Activated CD8-positive, alpha-beta memory T cell treated with anti-CD3 and anti-CD28 coated beads for 4 hours (primary cell): ENCODE results near the gene LHX4.

Source experiments
- DNase-seq, 2 donors: peaks; one replicate each; pipeline ENCODE4 v3.0.0-alpha.2; 2020; ENCODE audit warnings: low read depth in 2 of 2

LHX4 gene

DNA sequence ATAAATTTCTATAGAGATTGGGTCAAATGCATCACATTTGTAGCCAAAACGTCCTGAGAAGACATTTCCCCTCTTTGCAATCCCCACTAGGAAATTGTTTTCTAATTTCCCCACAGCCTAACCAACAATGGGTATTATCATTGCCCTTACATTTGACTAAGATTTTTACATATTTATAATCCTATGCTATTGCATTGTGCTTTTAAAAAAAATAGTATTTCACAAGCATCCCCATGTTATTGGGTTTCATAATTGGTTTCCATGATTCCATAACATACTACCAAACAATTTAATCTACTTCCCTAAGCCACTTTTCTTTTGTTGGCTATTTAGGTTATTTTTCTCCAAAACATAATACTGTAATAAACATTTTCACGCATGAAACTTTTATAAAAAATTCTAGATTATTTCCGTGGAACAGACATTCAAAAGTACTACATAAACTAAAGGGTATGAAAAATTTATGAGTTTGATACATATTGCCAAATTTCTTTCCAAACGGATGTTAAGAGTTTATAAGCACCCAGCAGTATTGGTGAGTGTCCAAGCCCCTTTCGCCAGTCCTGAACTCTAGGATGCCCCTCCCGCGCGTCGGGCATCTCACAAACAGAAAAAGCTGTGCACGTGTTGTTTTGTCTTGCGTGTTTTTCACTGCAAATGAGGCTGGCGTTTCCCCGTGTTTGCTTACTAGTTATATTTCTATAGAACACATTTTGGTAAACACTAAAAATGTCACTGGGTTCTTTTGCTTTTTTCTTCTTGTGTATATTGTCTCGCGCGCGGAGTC lies 2.0 kb upstream of the LHX4 start:
- no peak for DNase-seq

GRCh38 chr1:180228648-180229482 lies 1.2 kb upstream of the LHX4 start:
- no peak for DNase-seq

DNA sequence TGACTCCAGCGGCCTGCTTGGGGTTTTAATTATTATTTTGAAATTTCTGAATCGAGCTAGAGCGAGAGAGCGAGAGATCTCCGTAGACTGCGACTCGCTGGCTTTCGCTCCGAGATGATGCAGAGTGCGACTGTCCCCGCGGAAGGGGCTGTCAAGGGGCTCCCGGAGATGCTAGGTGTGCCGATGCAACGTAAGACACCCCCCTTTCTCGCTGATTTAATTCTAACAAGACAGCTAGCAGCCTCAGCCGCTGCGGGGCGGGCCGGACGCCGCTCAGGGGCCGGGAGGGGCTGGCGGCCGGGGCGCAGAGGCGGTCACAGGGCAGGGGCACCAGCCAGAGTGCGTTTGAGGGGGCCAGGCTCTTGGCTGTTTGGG lies 339 bp downstream of the LHX4 start:
- DNase-seq, result no peak

- no peak for DNase-seq
Observed at GRCh38 chr1:180230791-180231505, 884 bp downstream of the LHX4 start.

DNA sequence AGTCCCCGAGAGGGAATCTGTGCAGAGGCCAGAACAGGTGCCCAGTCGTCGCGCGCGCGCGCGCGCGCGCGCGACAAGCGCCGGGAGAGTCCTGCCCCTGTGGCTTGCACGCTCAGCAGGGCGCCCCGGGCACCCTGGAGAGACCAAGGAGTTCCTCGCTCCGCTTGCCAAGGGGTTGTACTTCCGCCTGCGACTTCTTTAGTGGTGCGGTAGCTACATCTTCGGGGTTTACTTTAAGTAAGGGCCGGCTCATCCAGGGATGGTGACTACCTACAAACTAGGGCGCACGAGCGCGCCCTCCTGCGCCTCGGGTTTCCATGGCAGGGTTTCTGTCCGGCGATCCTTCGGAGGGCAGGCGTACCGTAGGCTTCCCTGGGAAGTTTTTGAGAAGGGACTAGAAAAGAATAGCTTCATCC lies 1.4 kb downstream of the LHX4 start:
- DNase-seq, result no peak

- no peak for DNase-seq
Observed at GRCh38 chr1:180231936-180232335, 1.9 kb downstream of the LHX4 start.

GRCh38 chr1:180232521-180233043 lies 2.5 kb downstream of the LHX4 start:
- DNase-seq, result no peak

GRCh38 chr1:180233191-180234011 lies 3.3 kb downstream of the LHX4 start:
- no peak for DNase-seq

GRCh38 chr1:180234369-180235076 lies 4.5 kb downstream of the LHX4 start:
- no peak for DNase-seq

- DNase-seq, result no peak
Observed at GRCh38 chr1:180235077-180235501, 5.0 kb downstream of the LHX4 start.

GRCh38 chr1:180235502-180236239 lies 5.6 kb downstream of the LHX4 start:
- no peak for DNase-seq

- DNase-seq, result no peak
Observed at GRCh38 chr1:180236698-180237509, 6.8 kb downstream of the LHX4 start.

DNA sequence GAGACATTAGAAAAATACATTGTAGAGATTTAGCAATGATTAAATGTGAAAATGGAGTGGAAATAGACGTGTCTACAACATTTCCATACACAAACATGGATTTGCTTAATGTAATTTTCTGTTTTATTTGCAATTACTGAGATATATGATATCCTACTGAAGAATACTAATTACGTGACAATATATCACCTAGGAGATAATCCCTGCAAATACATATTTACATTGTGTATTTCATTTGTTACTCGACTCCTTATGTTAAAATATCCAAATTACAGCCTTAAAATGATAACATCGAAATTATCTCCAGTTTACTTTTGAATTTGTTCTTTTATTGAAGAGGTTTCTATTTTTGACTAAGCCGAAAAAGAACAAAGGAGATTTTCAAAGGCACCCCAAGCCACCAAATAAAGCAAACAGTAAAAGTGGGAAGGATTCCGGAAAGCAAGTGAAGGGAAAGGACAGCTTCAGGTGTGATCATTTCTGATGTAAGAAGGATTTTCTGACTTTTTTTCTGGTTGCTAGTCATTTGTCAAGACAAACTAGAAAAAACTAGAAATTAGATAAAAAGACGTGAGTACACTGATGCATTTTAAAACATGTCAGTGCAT lies 7.9 kb downstream of the LHX4 start:
- no peak for DNase-seq

DNA sequence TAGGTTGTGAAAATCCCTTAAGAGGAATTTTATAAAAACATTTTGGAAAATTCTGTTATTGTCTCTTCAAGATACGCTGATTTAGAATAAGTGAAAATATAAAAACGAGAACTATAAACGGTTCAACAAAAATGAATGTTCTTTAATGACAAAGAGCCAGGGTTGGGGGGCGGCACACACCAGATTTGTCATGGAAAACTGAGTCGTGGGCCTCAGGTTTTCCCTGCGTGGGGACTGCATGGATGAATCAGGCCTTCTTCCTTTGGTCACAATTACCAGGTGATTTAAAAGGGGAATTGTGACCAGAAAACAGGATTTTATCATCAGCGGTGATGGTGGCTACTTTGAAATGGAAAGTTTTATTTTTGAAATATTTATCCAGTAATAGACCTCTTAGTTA lies 8.6 kb downstream of the LHX4 start:
- no peak for DNase-seq

- DNase-seq, result no peak
Observed at GRCh38 chr1:180239145-180240096, 9.4 kb downstream of the LHX4 start.

DNA sequence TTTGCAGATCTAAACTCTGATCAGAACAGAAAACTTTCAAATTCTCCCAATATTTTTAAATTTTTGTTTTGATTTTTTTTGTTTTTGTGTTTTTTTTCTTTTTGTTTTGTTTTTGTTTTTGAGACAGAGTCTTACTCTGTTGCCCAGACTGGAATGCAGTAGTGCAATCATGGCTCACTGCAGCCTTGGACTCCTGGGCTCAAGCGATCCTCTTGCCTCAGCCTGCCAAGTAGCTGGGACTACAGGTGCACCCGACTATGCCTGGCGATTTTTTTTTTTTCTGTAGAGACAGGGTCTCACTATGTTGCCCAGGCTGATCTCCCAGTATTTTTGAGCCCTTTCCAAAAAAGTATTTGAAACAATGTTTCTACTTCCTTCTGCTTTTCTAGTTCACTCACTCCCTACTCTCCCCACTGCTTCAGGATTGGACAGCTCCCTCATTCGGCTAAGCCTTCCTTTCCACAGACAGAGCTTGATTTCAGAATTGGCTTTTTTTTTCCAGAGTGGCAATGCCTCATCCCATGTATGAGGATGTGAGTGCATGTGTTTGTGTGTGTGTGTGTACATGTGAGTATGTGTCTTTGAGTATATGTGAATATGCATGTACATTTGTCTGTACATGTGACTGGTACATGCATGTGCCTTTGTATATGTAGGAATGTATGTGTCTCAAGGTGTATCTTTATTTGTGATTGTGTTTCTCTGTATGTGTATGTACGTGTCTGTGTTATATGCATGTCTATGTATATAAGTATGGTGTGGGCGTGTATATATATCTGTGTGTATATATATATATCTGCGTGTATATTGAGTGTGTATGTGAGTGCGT lies 11.9 kb downstream of the LHX4 start:
- DNase-seq, result no peak
